ENCODE results near the gene CALR3. TPM values are rescaled to one million over a fixed set of nuclear protein-coding genes. Genes with fewer than 3 reads are reported as not detected.
A peak's percentile ranks its signal among the peaks of the same experiment; 100 is the strongest.

The CALR3 gene
- total and polyA plus RNA-seq, 4 donors, result 0.05 to 0.08 TPM; not detected in 2

DNA sequence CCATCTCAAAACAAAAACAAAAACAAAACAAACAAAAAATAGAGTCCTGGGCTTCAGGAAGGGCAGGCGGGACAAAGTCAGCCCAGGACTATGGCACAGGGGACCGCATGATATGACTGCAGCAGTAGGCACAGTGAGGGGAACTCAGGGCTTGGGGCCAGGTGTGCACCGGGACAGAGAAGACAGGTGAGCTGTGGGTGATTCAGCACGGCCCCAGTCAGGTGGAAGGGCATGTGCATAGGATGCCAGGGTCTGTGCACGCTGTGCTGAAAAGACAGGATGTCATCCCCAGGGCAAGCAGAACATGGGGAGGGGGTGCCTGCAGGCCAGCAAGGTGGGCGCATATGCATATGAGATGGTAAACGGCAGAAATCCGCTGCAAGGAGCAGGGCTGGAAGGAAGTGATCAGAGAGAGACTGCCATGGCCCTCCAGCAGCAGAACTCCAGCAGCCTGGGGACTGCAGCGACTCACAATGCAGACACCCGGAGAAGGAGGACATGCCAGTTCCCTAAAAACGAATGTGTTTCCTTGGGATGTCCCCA is 39.2 kb downstream of the CALR3 start:
- H3K4me3 ChIP-seq (ENCODE audit: low read depth in 1 of 3, low read length in 3 of 3), result no peak overlapping the region
- peaks cover 8 to 54% (median 32%) of the 10 kb centered on the region in 4 donors for H3K4me1 ChIP-seq (ENCODE audit: control insufficient read depth in 4 of 4, insufficient read depth in 4 of 4, low read length in 3 of 4)
- H3K9ac ChIP-seq (ENCODE audit: low read depth in 1 of 2, low read length in 2 of 2), result no peak overlapping the region
- H3K36me3 ChIP-seq (ENCODE audit: control insufficient read depth in 4 of 4, insufficient read depth in 3 of 4, low read depth in 1 of 4, low read length in 3 of 4), result no peaks in the 10 kb centered on the region
- no peaks in the 10 kb centered on the region for H3K9me3 ChIP-seq (ENCODE audit: control insufficient read depth in 4 of 4, low read length in 3 of 4)
- TF ChIP-seq, protein P1, sequence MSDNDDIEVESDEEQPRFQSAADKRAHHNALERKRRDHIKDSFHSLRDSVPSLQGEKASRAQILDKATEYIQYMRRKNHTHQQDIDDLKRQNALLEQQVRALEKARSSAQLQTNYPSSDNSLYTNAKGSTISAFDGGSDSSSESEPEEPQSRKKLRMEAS (IDR thresholded peaks at IDR 0.05), result no peak
- no peak for TF ChIP-seq RXRA (IDR thresholded peaks at IDR 0.05)
- no peak for TF ChIP-seq JUND (IDR thresholded peaks at IDR 0.05)
- TF ChIP-seq, protein P2, sequence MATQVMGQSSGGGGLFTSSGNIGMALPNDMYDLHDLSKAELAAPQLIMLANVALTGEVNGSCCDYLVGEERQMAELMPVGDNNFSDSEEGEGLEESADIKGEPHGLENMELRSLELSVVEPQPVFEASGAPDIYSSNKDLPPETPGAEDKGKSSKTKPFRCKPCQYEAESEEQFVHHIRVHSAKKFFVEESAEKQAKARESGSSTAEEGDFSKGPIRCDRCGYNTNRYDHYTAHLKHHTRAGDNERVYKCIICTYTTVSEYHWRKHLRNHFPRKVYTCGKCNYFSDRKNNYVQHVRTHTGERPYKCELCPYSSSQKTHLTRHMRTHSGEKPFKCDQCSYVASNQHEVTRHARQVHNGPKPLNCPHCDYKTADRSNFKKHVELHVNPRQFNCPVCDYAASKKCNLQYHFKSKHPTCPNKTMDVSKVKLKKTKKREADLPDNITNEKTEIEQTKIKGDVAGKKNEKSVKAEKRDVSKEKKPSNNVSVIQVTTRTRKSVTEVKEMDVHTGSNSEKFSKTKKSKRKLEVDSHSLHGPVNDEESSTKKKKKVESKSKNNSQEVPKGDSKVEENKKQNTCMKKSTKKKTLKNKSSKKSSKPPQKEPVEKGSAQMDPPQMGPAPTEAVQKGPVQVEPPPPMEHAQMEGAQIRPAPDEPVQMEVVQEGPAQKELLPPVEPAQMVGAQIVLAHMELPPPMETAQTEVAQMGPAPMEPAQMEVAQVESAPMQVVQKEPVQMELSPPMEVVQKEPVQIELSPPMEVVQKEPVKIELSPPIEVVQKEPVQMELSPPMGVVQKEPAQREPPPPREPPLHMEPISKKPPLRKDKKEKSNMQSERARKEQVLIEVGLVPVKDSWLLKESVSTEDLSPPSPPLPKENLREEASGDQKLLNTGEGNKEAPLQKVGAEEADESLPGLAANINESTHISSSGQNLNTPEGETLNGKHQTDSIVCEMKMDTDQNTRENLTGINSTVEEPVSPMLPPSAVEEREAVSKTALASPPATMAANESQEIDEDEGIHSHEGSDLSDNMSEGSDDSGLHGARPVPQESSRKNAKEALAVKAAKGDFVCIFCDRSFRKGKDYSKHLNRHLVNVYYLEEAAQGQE (IDR thresholded peaks at IDR 0.05), result no peak
- TF ChIP-seq, protein P3, sequence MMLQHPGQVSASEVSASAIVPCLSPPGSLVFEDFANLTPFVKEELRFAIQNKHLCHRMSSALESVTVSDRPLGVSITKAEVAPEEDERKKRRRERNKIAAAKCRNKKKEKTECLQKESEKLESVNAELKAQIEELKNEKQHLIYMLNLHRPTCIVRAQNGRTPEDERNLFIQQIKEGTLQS (IDR thresholded peaks at IDR 0.05), result no peak
- TF ChIP-seq GABPA (IDR thresholded peaks at IDR 0.05 in 1 of 2, conservative IDR thresholded peaks at IDR 0.05 in 1 of 2), result no peak
- TF ChIP-seq HNF4G (IDR thresholded peaks at IDR 0.05), result no peak
- TF ChIP-seq SP1 (IDR thresholded peaks at IDR 0.05), result no peak
- TF ChIP-seq, protein P4, sequence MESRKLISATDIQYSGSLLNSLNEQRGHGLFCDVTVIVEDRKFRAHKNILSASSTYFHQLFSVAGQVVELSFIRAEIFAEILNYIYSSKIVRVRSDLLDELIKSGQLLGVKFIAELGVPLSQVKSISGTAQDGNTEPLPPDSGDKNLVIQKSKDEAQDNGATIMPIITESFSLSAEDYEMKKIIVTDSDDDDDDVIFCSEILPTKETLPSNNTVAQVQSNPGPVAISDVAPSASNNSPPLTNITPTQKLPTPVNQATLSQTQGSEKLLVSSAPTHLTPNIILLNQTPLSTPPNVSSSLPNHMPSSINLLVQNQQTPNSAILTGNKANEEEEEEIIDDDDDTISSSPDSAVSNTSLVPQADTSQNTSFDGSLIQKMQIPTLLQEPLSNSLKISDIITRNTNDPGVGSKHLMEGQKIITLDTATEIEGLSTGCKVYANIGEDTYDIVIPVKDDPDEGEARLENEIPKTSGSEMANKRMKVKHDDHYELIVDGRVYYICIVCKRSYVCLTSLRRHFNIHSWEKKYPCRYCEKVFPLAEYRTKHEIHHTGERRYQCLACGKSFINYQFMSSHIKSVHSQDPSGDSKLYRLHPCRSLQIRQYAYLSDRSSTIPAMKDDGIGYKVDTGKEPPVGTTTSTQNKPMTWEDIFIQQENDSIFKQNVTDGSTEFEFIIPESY (IDR thresholded peaks at IDR 0.05), result no peak
- no peak for TF ChIP-seq YY1 (IDR thresholded peaks at IDR 0.05)
- TF ChIP-seq RAD21 (IDR thresholded peaks at IDR 0.05), result no peak
- TF ChIP-seq, protein P5, sequence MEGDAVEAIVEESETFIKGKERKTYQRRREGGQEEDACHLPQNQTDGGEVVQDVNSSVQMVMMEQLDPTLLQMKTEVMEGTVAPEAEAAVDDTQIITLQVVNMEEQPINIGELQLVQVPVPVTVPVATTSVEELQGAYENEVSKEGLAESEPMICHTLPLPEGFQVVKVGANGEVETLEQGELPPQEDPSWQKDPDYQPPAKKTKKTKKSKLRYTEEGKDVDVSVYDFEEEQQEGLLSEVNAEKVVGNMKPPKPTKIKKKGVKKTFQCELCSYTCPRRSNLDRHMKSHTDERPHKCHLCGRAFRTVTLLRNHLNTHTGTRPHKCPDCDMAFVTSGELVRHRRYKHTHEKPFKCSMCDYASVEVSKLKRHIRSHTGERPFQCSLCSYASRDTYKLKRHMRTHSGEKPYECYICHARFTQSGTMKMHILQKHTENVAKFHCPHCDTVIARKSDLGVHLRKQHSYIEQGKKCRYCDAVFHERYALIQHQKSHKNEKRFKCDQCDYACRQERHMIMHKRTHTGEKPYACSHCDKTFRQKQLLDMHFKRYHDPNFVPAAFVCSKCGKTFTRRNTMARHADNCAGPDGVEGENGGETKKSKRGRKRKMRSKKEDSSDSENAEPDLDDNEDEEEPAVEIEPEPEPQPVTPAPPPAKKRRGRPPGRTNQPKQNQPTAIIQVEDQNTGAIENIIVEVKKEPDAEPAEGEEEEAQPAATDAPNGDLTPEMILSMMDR (IDR thresholded peaks at IDR 0.05; ENCODE audit: low read depth, low read length, missing input control), result no peak
- no peaks in the 10 kb centered on the region for H3K27me3 ChIP-seq (ENCODE audit: control insufficient read depth in 4 of 4, insufficient read depth in 4 of 4, low read length in 3 of 4)
- peak overlapping the region in 1 of 2 donors; percentile 13 for H3K27ac ChIP-seq (ENCODE audit: low read depth in 1 of 2, low read length in 2 of 2)
- no peak for DNase-seq (ENCODE audit: low spot score)
- 79% methylated on average over 11 of the region's 11 CpGs for WGBS

DNA sequence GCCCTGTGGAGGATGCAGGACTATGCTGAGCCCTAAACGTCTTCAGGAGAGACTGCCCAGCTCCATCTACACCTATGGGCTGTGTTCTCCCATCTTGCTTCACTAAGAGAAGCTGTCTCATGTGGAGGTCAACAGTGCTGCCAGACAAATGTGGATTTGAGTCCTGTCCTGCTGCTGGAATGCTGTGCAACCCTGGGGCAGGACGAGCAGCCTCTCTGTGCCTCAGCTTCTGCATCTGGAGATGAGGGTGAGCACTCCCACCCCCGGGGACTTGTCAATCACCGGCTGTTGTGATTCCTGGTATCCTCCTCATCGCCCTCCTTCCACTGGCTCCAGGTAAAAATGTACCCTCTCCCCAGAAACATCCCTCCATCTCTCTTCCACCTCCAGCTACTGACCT is 40.5 kb downstream of the CALR3 start:
- peaks cover 8 to 51% (median 29%) of the 10 kb centered on the region in 4 donors for H3K4me1 ChIP-seq (ENCODE audit: control insufficient read depth in 4 of 4, insufficient read depth in 4 of 4, low read length in 3 of 4)
- no peaks in the 10 kb centered on the region for H3K27me3 ChIP-seq (ENCODE audit: control insufficient read depth in 4 of 4, insufficient read depth in 4 of 4, low read length in 3 of 4)
- peak overlapping the region in 1 of 2 donors; percentile 5 for H3K27ac ChIP-seq (ENCODE audit: low read depth in 1 of 2, low read length in 2 of 2)
- no peak overlapping the region for H3K9ac ChIP-seq (ENCODE audit: low read depth in 1 of 2, low read length in 2 of 2)
- no peak for DNase-seq (ENCODE audit: low spot score)
- 95% methylated on average over 5 of the region's 5 CpGs for WGBS
- no peaks in the 10 kb centered on the region for H3K9me3 ChIP-seq (ENCODE audit: control insufficient read depth in 4 of 4, low read length in 3 of 4)
- no peak overlapping the region for H3K4me3 ChIP-seq (ENCODE audit: low read depth in 1 of 3, low read length in 3 of 3)
- no peaks in the 10 kb centered on the region for H3K36me3 ChIP-seq (ENCODE audit: control insufficient read depth in 4 of 4, insufficient read depth in 3 of 4, low read depth in 1 of 4, low read length in 3 of 4)
- no peak for TF ChIP-seq RXRA (IDR thresholded peaks at IDR 0.05)
- no peak for TF ChIP-seq JUND (IDR thresholded peaks at IDR 0.05)
- TF ChIP-seq EGR1 (IDR thresholded peaks at IDR 0.05; ENCODE audit: low read depth in 2 of 2), result no peak
- TF ChIP-seq GABPA (IDR thresholded peaks at IDR 0.05 in 1 of 2, conservative IDR thresholded peaks at IDR 0.05 in 1 of 2), result no peak
- TF ChIP-seq TAF1 (conservative IDR thresholded peaks at IDR 0.05), result no peak
- TF ChIP-seq, protein P2 (IDR thresholded peaks at IDR 0.05), result no peak
- TF ChIP-seq, protein P4 (IDR thresholded peaks at IDR 0.05), result no peak
- TF ChIP-seq, protein P1 (IDR thresholded peaks at IDR 0.05), result no peak
- TF ChIP-seq FOXA1 (IDR thresholded peaks at IDR 0.05), result no peak
- no peak for TF ChIP-seq SP1 (IDR thresholded peaks at IDR 0.05)
- TF ChIP-seq HNF4A (conservative IDR thresholded peaks at IDR 0.05), result no peak
- TF ChIP-seq YY1 (IDR thresholded peaks at IDR 0.05), result no peak
- TF ChIP-seq NR2F2 (IDR thresholded peaks at IDR 0.05), result no peak
